HG03280 (cell line): ENCODE data around the gene ACTRT2.

Source experiments
- ATAC-seq: cut with Tn5 transposase; IDR thresholded peaks from one replicate; pipeline ENCODE4 v1.9.1; 2021; ENCODE audit warnings: mild to moderate bottlenecking, moderate library complexity; ENCODE audit not compliant: unreplicated experiment

ACTRT2 gene

DNA sequence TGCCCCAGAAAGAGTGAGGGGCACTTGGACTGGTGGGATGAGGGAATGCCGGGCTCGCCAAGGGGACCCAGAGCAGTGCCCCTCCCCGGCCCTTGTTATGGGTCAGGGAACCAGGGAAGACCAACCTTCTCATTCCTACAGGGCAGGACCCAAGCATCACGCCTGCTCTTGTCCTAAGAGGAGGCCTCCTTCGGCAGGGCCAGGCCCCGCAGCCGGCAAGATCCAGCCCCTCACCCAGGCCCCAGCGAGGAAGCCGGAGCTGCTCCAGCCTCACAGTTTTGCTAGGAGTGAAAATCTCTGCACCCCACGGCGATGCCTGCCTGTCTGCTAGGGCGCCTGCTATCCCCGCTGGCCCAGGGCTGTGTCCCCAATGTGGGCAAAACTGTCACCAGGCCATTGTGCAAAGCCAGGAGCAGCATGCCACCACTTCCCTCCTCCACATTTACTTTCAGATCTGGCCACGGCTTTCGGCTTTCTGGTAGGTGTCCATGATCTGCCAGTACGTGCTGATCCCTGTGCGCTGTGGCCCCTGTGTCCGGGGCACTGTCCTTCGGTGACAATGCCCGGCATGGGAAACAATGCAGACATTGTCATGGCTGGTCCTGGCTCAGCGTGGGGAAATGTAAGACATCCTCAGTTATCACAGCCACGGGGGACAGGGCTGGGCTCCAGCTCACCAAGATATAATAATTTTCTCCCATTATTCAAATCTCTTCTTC is 9.6 kb downstream of the ACTRT2 start:
- no peak for ATAC-seq

DNA sequence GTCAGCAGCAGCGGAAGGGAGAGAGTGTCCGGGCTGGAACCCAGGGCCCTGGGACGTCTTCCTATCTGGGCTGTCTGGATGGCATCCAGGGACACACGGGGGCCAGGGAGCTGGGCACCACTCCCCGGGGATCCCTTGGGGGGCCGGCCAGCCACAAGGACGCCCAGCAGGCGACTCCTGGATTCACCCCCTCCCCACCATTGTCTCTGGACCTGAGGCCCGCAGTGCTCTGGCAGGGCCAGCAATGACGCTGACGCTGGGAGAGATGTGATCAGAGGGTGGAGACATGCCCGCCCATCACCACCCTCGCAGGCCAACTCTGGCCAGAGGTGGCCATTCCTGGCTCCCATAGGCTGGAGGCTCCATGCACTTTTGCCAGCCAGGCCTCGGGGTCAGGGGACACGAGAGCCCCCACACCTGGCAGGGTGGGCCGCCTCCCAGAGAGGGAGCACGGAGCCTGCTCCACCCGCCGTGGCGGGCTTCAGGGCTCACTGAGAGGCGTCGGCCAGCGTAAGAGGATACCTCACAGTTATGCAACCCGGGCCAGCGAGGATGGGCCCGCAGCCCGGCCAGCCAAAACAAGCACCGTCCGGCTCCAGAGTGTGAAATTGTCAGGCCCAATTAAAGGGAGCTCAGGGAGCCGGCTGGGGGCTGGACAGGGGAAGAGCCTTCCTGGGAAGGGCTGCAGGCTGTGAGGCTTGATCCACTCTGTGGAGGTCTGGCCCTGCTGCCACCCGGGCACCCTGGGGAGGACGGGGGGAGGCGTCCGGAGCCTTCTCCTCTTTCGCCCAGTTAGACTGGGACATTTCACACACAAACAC is 10.3 kb downstream of the ACTRT2 start:
- ATAC-seq, result no peak

DNA sequence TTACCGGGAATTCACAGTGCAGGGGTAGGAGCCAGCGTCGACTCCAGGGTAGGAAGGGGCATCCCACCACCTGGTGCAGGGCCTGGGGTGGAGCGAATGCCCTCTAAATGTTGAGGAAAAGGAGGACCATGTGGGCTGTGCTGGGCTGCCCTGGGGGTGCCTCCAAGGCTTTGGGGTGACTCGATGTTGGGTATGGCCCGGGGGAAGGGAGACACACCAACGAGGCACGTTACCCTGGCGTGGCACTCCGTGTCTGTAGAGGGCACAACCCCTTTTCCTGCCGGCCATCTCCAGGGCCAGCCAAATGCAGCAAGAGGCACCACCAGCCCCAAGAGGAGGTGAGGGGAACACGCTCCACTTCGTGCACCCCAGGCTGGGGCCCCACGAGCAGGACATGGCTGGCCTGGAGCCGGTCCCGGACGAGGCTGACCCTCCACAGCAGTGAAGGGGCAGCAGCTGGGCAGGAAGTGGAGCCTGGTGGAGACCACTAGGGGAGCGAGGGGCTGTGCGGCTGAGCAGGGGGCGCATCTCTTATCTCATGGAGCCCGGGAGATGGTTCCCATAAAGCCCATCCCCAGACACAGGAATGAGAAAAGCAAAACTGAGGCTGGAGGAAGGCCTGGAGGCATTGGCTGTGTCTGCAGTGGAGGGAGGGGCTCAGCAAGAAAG is 11.2 kb downstream of the ACTRT2 start:
- ATAC-seq, result no peak

DNA sequence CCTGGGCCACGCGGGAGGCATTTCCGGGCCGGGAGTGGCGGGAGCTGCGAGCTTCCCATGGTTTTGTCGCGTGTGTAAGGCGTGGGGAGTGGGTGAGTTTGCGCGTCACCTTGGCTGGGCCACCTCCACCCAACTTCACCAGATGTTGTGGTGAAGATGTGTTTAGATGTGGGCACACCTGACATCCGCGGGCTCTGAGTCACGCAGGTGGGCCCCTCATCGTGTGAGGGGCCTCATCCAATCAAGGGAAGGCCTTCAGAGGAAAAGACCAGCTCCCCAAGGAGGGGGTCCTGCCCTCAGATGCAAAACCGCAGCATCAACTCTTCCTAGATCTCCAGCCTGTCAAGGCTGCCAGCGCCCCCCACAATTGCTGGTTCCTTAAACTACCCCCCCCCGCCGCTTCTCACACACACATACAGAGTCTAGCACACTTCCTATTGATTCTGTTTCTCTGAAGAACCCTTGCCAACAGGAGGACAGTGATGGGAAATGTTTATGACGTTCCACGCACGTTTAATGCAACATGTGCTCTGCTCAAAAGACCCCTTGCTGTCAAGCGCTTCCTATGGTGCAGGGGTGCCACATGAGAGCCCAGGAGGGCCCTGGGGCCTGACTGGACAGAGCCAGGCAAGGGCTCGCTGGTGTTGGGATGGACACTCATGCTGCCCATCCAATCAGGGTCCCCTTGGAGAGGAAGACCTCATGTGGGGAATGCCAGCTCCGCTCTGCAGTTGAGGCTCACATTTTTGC is 11.9 kb downstream of the ACTRT2 start:
- no peak for ATAC-seq

DNA sequence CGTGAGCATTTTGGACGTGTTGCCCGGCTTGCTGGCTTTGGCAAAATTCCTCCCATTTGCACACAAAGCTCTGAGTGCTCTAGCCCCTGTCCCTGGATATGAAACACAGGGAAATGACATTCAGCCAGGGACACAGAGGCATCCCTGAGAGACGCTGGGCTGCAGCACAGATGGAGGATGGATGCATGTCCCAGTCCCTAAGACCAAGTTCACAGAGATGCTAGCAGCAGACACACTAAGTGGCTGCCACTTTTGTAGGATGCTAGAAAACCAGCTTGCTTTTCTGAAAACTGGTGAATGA is 12.5 kb downstream of the ACTRT2 start:
- ATAC-seq, result no peak

DNA sequence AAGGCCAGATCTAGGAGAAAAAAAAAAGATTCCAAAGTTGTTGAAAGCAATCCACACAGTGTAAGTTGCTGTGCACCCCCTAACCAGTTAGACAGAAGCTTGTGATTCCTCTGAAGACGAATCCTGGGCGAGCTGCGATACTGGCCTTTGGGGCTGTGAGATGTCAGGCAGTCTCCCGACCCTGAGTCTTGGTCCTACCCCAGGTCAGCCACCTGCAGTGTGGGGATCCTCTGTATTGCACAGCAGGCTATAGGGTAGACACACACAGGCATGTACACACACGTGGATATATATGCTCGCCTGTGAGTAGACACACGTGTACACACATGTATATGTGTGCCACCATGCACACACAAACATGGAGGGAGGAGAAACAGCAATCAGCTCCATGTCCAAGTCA is 12.9 kb downstream of the ACTRT2 start:
- no peak for ATAC-seq

DNA sequence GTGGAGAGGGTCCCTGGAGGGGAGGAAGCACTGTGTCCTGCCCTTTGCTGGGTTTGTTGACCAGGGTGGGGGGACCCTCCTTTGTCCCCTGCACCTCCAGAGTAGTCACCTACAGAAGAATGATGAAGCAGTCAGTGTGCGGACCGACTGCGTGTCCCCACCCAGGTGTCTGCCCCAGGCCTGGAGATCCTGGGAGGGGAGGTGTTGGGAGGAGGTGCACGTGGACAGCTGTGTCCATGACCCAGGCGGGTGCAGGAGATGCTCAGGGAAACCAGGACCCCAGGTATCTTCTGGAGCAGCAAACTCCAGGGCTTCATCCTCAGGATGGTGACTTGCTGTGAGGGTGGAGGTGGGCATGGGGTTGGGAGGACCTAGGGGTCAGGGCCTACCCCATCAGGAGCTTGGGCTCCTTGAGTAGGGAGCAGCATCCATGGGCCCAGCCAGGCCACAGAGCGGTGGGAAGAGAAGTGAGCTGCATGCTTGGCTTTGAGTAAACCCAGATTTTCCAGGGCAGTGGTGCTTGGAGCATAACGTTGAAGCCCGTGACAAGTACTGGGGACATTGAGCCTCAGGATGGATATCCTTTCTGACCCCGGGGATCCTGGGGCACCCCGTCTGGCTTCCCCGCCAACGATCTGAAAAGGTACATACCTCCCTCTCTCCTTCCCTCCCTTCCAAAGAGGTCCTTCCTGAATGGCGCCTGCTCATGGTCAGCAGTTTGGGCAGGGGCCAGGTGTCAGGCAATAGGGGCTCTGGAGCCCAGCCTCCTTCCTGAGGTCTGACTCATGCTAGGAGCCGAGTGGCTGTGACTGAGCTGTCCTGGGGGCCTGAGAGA is 13.7 kb downstream of the ACTRT2 start:
- ATAC-seq, result no peak

DNA sequence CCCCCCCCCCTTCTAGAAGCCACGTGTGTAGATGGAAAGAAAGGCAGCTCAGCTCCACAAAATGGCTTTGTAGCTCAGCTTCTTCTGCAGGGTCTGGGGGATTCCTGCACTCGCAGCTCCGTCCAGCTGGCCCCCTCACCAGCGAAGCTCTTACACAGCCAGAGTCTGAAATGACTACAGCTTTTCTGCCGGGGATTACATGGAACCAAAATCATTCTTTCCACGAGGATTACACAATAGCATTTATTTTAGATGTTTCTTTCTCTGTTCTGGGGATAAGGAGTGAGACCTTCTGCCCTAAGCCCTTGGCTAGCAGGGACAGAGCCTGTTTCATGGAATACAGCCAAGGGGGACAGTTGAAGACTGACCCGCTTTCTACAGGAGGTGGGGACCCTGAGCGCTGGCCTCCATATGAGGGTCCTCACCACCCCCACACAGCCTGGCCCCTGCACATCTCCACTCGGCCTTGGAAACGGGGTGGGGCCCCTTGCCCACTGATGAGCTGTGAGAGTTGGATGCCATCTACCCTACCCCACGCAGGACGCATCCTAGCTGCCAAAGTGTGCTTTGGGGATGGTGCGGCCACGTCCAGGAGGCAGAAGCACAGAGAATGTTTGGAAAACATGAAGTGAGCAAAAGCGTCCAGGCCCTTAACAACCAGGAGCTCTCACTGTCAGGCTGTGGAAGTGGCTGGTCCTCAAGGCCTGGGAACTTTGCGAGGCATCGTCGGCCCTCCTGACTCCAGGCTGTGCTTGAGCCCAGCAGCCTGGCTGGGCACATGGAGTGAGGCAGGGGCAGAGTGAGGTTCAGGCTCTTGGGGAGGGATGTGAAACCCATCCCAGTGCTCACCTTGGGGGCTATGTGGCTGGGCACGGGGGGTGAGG is 14.5 kb downstream of the ACTRT2 start:
- no peak for ATAC-seq

DNA sequence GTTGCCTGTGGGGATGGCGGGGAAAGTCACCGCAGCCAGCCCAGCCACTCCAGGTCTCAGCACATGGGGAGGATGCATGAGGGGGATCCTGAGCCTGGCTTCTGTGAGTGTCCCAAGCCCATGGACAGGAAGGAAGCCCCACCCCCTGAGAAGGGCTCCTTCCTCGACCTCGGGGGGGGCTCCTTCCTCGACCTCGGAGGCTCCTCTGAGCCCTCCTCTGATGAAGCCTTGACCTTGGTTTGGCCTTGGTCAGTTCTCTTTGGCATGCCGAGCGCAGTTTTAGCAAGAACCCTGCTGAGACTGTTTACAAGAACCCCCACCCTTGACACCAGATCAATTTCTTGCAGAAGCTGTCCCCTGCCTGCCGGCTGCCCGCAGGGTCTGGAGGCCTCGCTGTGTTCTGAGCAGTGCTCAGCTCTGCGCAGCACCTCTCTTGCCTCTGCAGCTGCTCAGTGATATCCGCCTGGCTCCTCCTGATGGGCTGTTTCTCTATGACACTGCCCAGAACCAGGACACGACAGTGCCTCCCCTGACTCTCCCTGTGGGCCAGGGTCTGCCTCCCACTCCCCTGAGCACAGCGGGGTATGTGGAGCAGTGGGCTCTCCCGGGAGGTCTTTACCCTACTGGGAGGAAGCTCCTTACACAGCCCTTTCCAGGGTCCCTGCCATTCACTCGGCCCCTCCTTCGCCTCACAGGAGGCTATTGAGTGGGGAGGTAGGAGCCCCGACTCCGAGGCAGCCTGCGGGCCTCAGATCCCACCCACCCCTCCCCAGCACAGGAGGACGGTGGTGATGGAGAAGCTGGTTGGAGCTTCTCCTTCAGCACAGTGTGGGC is 15.4 kb downstream of the ACTRT2 start:
- no peak for ATAC-seq

DNA sequence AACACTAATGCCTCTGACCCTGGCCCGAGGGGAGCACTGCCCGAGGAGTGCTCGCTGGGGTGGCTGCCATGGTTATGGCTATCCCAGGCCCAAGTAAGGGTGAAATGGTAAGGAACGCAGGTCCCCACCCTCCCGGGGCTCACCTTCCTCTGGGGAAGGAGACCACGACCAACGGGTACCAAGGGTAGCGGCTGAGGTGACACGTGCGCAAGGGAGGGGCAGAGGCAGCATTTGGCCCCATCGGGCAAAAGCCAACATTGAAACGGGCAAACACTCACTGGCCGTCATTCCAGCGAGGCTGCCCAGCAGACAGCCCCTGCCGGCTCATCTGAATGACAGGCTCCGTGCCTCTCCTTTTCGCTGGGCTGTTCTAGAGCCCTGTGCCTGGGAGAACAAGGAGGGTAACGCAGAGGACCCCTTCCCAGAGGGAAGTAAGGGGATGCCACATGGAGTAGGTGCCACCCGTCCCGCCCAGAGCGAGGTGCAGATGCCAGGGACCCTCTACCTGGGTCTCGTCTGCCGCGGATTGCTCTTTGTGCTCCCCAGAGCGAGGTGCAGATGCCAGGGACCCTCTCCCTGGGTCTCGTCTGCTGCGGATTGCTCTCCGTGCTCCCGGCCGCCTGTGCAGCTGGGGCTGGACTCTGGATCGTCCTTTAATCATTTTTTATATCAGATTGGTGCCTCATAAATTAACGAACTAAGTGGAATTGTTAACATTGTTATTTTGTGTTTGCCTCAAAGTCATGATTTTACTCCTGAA is 16.2 kb downstream of the ACTRT2 start:
- ATAC-seq, result no peak

DNA sequence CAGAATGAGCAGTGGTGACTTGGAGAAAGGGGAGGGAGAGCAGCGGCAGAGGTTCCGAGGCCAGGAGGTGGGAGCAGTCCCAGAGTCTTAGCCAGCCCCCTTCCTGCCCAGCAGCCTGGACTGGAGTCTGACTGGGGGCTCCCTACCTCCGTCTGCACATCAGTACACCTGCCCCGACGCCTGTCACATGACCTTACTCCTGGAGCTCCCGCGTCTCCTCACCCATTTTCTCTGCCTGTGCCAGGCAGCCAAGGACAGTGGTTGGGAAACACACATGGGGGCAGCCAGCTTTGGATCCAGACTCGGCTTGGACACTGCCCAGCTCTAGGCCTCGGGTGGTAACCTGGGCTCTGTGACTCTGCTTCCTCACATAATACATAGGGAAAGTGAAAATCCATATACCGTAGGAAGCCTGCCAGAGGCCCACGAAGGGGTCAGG is 16.9 kb downstream of the ACTRT2 start:
- ATAC-seq, result no peak

DNA sequence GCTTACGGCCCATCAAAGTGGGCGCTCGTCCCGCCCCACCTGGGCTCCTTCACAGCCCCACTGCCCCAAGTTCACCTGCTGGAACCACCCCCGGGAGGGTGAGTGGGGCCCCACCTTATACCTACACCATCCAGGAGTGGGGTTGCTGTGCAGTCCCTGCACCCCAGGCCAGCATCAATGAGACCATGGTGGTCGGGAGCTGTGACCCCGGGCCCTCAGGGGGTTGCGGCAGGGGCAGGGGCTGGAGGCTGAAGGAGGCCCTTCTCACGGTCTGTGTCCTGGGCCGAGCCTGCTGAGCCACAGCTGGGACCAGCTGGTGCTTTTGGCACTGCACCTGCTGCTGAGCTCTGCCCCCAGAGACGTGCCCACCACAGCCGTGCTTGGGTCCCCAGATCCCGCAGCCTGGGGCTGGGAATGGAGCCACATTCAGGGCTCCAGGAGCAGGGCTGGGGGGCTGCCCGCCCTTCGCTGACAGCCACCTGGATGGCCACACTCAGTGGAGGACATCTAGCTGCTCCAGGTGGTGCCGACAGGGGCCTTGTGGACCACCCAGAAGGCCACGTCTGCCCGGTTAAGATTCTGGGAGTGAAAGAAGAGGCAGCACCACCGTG is 17.4 kb downstream of the ACTRT2 start:
- no peak for ATAC-seq

DNA sequence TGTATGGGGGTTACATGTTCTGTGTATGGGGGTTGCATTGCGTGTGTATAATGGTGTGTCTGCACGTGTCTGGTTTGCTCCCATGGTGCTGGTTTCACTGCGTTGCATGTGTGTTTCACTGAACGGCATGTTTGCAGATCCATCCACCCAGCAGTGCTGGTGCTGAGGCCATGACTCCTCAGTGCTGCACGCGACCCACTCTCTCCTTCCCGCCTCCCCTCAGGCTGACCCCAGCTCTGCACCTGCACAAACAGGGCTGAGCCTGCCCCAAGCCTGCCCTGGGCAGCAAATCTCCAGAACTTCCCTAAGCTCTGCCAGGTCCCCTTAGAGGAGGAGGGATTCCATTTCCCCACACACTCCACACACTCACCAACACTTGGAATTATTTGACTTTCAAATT is 18.7 kb downstream of the ACTRT2 start:
- no peak for ATAC-seq

DNA sequence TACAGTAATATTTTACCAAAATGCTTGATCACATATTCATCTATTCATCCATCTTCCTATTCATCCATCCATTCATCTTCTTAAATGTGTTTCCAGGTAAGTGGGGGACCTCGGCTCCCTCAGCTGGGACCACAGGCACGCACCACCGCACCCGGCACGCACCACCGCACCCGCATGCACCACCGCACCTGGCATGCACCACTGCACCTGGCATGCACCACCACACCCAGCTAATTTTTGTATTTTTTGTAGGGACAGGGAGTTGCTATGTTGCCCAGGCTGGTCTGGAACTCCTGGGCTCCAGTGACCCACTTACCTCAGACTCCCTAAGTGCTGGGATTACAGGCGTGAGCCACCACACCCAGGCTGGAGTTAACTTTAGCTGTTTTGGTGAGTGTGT is 21.2 kb downstream of the ACTRT2 start:
- ATAC-seq, result no peak

DNA sequence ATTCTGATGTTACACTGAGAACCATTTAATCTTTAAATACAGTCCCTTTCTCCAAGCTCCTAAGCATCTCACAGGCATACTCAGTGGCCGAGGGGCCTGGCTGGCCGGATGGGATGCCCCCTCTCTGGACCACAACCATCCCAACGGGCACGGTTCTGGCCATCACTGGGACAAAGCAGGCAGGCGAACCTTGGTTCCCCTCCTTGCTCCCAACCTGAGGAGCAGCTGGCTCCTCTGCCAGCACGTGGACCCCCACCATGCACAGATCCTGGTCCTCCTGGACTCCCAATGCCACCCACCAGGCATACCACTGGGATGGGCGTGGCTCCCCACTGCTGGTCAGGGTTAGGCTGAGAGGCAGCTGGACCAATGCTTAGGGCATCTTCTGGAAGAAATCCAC is 27.9 kb downstream of the ACTRT2 start:
- ATAC-seq, result no peak

DNA sequence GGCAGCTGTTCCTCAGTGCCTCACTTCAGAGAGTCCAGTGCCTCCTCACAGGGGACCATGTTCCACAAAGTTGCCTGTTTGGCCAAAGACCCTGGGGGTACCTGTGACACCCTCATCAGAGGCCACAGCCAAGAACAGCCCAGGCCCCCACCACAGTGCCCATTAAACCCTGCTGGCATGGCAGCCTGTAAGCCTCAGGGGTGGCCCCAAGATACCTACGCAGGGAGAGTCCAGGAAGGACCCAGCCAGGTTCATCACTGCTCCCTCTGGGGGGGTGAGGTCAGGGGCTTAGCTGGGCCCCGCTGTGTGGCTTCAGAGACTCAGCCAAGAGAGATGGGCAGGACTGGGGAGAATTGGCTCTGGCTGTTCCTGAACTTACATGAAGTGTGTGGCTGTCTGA is 28.6 kb downstream of the ACTRT2 start:
- no peak for ATAC-seq

DNA sequence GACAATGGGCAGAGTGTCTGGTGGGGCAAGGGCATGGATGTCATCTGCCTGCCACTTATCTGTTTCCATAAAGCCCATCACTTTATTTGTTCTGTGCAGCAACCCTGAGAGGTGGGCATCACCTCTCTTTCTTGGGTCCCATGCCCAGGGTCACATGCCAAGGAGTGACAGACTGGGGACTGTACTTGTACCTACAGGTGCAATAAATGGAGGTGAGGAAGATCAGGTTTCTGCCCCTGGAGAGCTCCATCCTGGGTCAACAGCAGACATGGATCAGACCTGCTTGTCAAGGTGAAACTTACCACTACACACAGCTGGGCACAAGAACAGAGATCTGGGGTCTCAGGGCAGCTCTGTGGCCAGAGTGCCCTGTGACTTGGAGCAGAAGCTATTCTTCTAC is 29.3 kb downstream of the ACTRT2 start:
- ATAC-seq, result no peak
